Thyroid gland (tissue), 4 donors: Measurements from ENCODE around the gene OSGIN1. TPM values are rescaled to one million over a fixed set of nuclear protein-coding genes. Genes with fewer than 3 reads are reported as not detected.

Experiments used
- DNase-seq, 2 donors: peaks; one replicate each; pipeline ENCODE4 v3.0.0-alpha.2; 2019
- H3K27ac ChIP-seq, 3 donors: fragments of 200-600 bp; sonication (generic); 1 replicate in 2 of 3; 2 replicates in 1 of 3; pipeline ENCODE4 v1.5.1; 2016 to 2019; ENCODE audit warnings: mild to moderate bottlenecking in 1 of 3, moderate library complexity in 1 of 3
- H3K27me3 ChIP-seq: fragments of 200-600 bp; sonication (generic); one replicate; pipeline ENCODE4 v1.5.1; 2019
- H3K36me3 ChIP-seq, 2 donors: fragments of 200-600 bp; sonication (generic); one replicate each; pipeline ENCODE4 v1.5.1; 2016 to 2019
- H3K4me1 ChIP-seq, 2 donors: fragments of 200-600 bp; sonication (generic); one replicate each; pipeline ENCODE4 v1.5.1; 2017 to 2019
- H3K4me3 ChIP-seq, 3 donors: fragments of 200-600 bp; sonication (generic); replicated peaks in 1 of 3; 1 replicate in 2 of 3; 2 replicates in 1 of 3; pipeline ENCODE4 v1.5.1; 2016; ENCODE audit warnings: mild to moderate bottlenecking in 1 of 3
- H3K9me3 ChIP-seq: fragments of 200-600 bp; sonication (generic); one replicate; pipeline ENCODE4 v1.5.1; 2017
- CTCF ChIP-seq, 6 experiments: fragments of 200-600 bp in 3 of 6; fragments of 450-650 bp in 3 of 6; sonication (generic) in 3 of 6; IDR thresholded peaks; one replicate each; pipeline ENCODE4 v1.5.1; 2016 to 2019; ENCODE audit warnings: antibody characterized with exemption in 6 of 6, mild to moderate bottlenecking in 2 of 6, inconsistent platforms in 1 of 6, moderate library complexity in 1 of 6
- POLR2A ChIP-seq, 2 donors: fragments of 450-650 bp; IDR thresholded peaks; one replicate each; pipeline ENCODE4 v1.6.1; 2017; ENCODE audit warnings: antibody characterized with exemption in 2 of 2, mild to moderate bottlenecking in 2 of 2, moderate library complexity in 1 of 2
- WGBS, 2 donors: methylation state at CpG; one replicate each; pipeline ENCODE4 v1.1.5; 2017; 5-methylcytosine and 5-hydroxymethylcytosine counted together
- intact Hi-C: fragments of 100-400 bp; cut with DNase I; formaldehyde crosslinking; loops from one replicate; pipeline ENCODE4 v1.15.1; 2023
- total RNA-seq, 4 donors: library from RNA; depleted of rRNA; stranded (reverse); fragments of >200 nt; gene quantifications; one replicate each; pipeline ENCODE4 v1.2.3, GENCODE V29; 2016

Gene OSGIN1
- total RNA-seq, 4 donors from 2014 or later = 14.5 to 53.5 (median 31.9) TPM

GRCh38 chr16:83914091-83914710, 38.8 kb upstream of the OSGIN1 start:
- Histone ChIP-seq H3K4me1 (no peaks in the 10 kb centered on the region), H3K27ac (no peak overlapping the region), H3K4me3 (no peak overlapping the region), H3K36me3 (peaks cover 53 to 78% of the 10 kb centered on the region in 2 donors), H3K9me3 (no peaks in the 10 kb centered on the region), H3K27me3 (no peaks in the 10 kb centered on the region)
- WGBS, 2 donors = 94% methylated on average over 21 of the region's 21 CpGs
- intact Hi-C loops = no loop called here
- no peak for DNase-seq
- TF ChIP-seq POLR2A (IDR thresholded peaks at IDR 0.05) (no peak), CTCF (IDR thresholded peaks at IDR 0.05) (no peak)

GRCh38 chr16:83915081-83915480, 38.0 kb upstream of the OSGIN1 start:
- Histone ChIP-seq H3K9me3 (no peaks in the 10 kb centered on the region), H3K36me3 (peaks cover 55 to 81% of the 10 kb centered on the region in 2 donors), H3K27me3 (no peaks in the 10 kb centered on the region), H3K4me1 (no peaks in the 10 kb centered on the region), H3K4me3 (no peak overlapping the region), H3K27ac (no peak overlapping the region)
- WGBS, 2 donors = 96 to 97% methylated on average over 21 to 22 of the region's 22 CpGs
- intact Hi-C loops = no loop called here
- TF ChIP-seq CTCF (IDR thresholded peaks at IDR 0.05) = no peak
- TF ChIP-seq POLR2A (IDR thresholded peaks at IDR 0.05) = no peak
- no peak for DNase-seq

GRCh38 chr16:83915491-83915890, 37.5 kb upstream of the OSGIN1 start:
- no peaks in the 10 kb centered on the region for H3K27me3 ChIP-seq
- 94 to 98% methylated on average over 13 of the region's 14 CpGs for WGBS, 2 donors
- no peaks in the 10 kb centered on the region for H3K4me1 ChIP-seq
- H3K9me3 ChIP-seq = no peaks in the 10 kb centered on the region
- intact Hi-C loops = no loop called here
- no peak for DNase-seq
- no peak for TF ChIP-seq POLR2A (IDR thresholded peaks at IDR 0.05)
- TF ChIP-seq CTCF (IDR thresholded peaks at IDR 0.05) = no peak
- H3K27ac ChIP-seq = no peak overlapping the region
- H3K4me3 ChIP-seq = no peak overlapping the region
- peaks cover 54 to 78% of the 10 kb centered on the region in 2 donors for H3K36me3 ChIP-seq

GRCh38 chr16:83917152-83918120, 35.6 kb upstream of the OSGIN1 start:
- Histone ChIP-seq H3K27ac (no peak overlapping the region), H3K36me3 (peaks cover 41 to 63% of the 10 kb centered on the region in 2 donors), H3K4me1 (no peaks in the 10 kb centered on the region), H3K27me3 (no peaks in the 10 kb centered on the region), H3K9me3 (no peaks in the 10 kb centered on the region), H3K4me3 (no peak overlapping the region)
- DNase-seq = no peak
- TF ChIP-seq CTCF (IDR thresholded peaks at IDR 0.05) (no peak), POLR2A (IDR thresholded peaks at IDR 0.05) (no peak)
- intact Hi-C loops = no loop called here
- 97 to 98% methylated on average over 47 to 48 of the region's 51 CpGs for WGBS, 2 donors
